ENCODE data around the gene EGFL6. TPM values are rescaled to one million over a fixed set of nuclear protein-coding genes. Genes with fewer than 3 reads are reported as not detected.

The EGFL6 gene
- total and polyA plus RNA-seq, 12 donors: 1.00 TPM; not detected in 11

DNA sequence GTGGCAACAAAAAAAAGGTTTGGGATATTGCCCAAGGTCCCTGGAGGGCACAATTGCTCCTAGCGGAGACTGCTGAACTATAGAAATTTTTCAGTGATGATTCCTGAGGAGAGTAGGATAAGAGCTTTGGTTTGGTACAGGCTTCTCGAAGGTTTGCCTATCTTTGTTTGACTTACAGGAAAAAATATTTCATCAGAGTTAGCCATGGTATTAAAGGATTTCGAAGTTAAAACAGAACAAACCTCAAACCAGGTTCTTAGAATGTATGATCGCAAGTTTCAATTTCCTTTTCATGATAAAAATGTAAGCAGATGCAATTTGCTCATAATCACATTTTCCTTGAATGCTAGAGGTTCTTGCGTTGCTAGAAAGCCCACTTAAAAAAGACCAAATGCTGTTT, 1.7 kb downstream of the EGFL6 start:
- WGBS, 4 donors: 59 to 65% (median 62%) methylated on average over 5 of the region's 5 CpGs
- TF ChIP-seq, protein P1, sequence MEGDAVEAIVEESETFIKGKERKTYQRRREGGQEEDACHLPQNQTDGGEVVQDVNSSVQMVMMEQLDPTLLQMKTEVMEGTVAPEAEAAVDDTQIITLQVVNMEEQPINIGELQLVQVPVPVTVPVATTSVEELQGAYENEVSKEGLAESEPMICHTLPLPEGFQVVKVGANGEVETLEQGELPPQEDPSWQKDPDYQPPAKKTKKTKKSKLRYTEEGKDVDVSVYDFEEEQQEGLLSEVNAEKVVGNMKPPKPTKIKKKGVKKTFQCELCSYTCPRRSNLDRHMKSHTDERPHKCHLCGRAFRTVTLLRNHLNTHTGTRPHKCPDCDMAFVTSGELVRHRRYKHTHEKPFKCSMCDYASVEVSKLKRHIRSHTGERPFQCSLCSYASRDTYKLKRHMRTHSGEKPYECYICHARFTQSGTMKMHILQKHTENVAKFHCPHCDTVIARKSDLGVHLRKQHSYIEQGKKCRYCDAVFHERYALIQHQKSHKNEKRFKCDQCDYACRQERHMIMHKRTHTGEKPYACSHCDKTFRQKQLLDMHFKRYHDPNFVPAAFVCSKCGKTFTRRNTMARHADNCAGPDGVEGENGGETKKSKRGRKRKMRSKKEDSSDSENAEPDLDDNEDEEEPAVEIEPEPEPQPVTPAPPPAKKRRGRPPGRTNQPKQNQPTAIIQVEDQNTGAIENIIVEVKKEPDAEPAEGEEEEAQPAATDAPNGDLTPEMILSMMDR (IDR thresholded peaks at IDR 0.05): no peak
- no peak for TF ChIP-seq POLR2A (IDR thresholded peaks at IDR 0.05)
- no peak overlapping the region for H3K4me3 ChIP-seq
- peaks cover 68% of the 10 kb centered on the region for H3K27me3 ChIP-seq
- no peaks in the 10 kb centered on the region for H3K4me1 ChIP-seq (replicated peaks in 1 of 2)
- H3K36me3 ChIP-seq (replicated peaks in 1 of 2): no peaks in the 10 kb centered on the region
- no peak for DNase-seq
- intact Hi-C loops (cut with DNase I): no loop called here
- H3K9me3 ChIP-seq (replicated peaks in 1 of 3): no peaks in the 10 kb centered on the region
- no peak overlapping the region for H3K27ac ChIP-seq

- WGBS, 4 donors: 47 to 90% (median 63%) methylated on average over 1 of the region's 1 CpG
- H3K9me3 ChIP-seq (replicated peaks in 1 of 3): no peaks in the 10 kb centered on the region
Observed at GRCh38 chrX:13574600-13574999, 5.2 kb downstream of the EGFL6 start.

DNA sequence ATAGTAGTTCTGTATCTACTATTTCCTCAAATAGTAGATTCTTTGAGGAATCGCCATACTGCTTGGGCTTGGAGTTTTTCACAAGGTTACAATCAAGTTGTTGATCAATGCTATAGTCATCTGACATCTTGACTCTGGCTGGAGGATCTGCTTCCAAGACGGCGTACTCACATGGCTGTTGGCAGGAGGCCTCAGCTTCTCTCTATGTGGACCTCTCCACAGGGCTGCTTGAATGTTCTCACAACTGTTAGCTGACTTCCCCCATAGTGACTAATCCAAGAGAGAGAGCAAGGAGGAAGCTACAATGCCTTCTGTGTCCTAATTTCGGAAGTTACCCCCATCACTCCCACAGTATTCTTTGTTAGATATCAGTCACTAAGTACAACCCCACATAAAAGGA, 10.3 kb downstream of the EGFL6 start:
- no peak for DNase-seq
- H3K27me3 ChIP-seq: peaks cover 19% of the 10 kb centered on the region
- H3K27ac ChIP-seq: no peak overlapping the region
- H3K9me3 ChIP-seq (replicated peaks in 1 of 3): no peaks in the 10 kb centered on the region
- H3K36me3 ChIP-seq (replicated peaks in 1 of 2): no peaks in the 10 kb centered on the region
- intact Hi-C loops (cut with DNase I): no loop called here
- H3K4me1 ChIP-seq (replicated peaks in 1 of 2): no peaks in the 10 kb centered on the region
- WGBS, 4 donors: 83 to 93% (median 87%) methylated on average over 4 of the region's 4 CpGs
- TF ChIP-seq POLR2A (IDR thresholded peaks at IDR 0.05): no peak
- TF ChIP-seq, protein P1 (IDR thresholded peaks at IDR 0.05): no peak
- H3K4me3 ChIP-seq: no peak overlapping the region

More at GRCh38 chrX:13574600-13574999, 5.2 kb downstream of the EGFL6 start:
- peaks cover 46% of the 10 kb centered on the region for H3K27me3 ChIP-seq
- no peak for TF ChIP-seq POLR2A (IDR thresholded peaks at IDR 0.05)
- TF ChIP-seq, protein P1 (IDR thresholded peaks at IDR 0.05): no peak
- intact Hi-C loops (cut with DNase I): no loop called here
- no peak overlapping the region for H3K27ac ChIP-seq
- H3K36me3 ChIP-seq (replicated peaks in 1 of 2): no peaks in the 10 kb centered on the region
- no peaks in the 10 kb centered on the region for H3K4me1 ChIP-seq (replicated peaks in 1 of 2)
- no peak overlapping the region for H3K4me3 ChIP-seq
- no peak for DNase-seq

DNA sequence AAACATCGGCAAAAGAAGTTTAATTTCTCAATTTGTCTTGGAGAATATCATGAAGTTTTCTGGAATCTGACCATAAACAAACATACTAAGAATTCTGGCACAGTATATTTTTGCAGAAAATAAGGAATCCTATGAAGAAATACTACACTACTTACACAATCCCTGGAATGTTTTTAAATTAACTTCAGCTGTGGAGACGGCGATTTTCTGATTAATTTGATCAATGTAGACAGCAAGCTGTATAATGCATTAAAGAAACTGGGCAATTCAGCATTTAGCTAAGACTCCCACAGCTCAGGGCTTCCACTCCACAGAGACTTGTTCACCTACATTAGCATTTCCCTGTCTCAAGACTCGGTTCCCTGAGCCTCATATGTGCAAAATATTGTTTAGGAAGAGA, 12.2 kb downstream of the EGFL6 start:
- TF ChIP-seq, protein P1 (IDR thresholded peaks at IDR 0.05): no peak
- TF ChIP-seq POLR2A (IDR thresholded peaks at IDR 0.05): no peak
- Histone ChIP-seq H3K4me1 (replicated peaks in 1 of 2) (no peaks in the 10 kb centered on the region), H3K4me3 (no peak overlapping the region), H3K36me3 (replicated peaks in 1 of 2) (no peaks in the 10 kb centered on the region), H3K27me3 (peaks cover 8% of the 10 kb centered on the region), H3K27ac (no peak overlapping the region), H3K9me3 (replicated peaks in 1 of 3) (no peaks in the 10 kb centered on the region)
- no peak for DNase-seq
- 52 to 66% (median 58%) methylated on average over 4 of the region's 4 CpGs for WGBS, 4 donors
- intact Hi-C loops (cut with DNase I): no loop called here
